Measurements from ENCODE around the gene PET100. TPM values are rescaled to one million over a fixed set of nuclear protein-coding genes. Genes with fewer than 3 reads are reported as not detected.
A peak's percentile ranks its signal among the peaks of the same experiment; 100 is the strongest.

The PET100 gene
- total and polyA plus RNA-seq, 10 of the 15 experiments (the other 5 are each of a cell fraction or from before 2014, with no cell fraction given): 47.0 to 462 (median 126) TPM

DNA sequence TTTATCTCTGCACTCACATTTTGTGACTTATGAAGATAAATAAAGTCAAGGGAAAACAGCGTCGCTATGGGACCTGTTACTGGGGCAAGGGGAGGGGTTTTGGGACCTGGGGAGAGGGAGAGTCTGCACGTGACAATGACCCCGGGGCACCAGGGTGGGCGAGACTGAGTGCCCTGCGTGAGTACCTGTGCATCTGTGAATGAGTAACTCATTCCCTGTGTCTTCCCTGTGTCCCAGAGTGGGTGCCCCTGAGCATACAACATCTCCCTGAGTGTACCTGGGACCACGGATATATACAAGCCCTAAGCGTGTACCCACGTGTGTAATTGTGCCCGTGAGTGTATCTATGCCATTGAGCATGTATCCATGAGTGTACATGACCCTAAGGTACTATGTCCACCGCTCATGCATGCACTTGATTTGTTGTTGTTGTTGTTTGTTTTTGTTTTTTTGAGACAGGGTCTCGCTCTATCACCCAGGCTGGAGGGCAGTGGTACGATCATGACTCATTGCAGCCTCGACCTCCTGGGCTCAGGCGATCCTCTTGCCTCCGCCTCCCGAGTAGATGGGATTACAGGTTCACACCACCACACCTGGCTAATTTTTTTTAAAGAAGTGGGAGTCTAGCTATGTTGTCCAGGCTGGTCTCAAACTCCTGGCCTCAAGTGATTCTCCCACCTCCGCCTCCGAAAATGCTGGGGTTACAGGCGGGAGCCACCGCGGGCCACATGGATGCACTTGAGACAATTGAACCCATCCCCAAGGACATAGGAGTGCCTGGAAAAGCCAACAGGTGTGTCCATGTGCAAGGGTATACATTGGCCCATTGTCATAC is 50.4 kb downstream of the PET100 start:
- BruUV-seq (replicated peaks): no TSS peak
- in situ Hi-C loops (cut with MboI) (loop anchor here (5.0 kb wide), 1 partner anchor 113 kb away; no protein-coding TSS in a partner anchor), intact Hi-C loops (cut with micrococcal nuclease; ENCODE audit: unreplicated experiment) (loop anchor here (1.0 to 10.0 kb wide), 4 partner anchors 112 to 295 kb away; partner anchors contain the start of gene MAP2K7)
- no peak for ATAC-seq
- WGBS (ENCODE audit: insufficient coverage, insufficient replicate concordance, low lambda C conversion rate, missing lambda C conversion rate): 43% methylated on average over 20 of the region's 22 CpGs
- no peaks in the 10 kb centered on the region for H3K27me3 ChIP-seq (replicated peaks in 1 of 2; ENCODE audit: control insufficient read depth in 2 of 2, insufficient read depth in 2 of 2, low read length in 1 of 2)
- H3K4me1 ChIP-seq (ENCODE audit: control insufficient read depth, insufficient read depth, low read length): peaks cover 44% of the 10 kb centered on the region
- H3K9ac ChIP-seq (ENCODE audit: control insufficient read depth, insufficient read depth, low read length): no peak overlapping the region; the same call in 1 of the 2 replicates
- peak overlapping the region; percentile 88 for H3K4me2 ChIP-seq (ENCODE audit: control insufficient read depth, insufficient read depth)
- no peaks in the 10 kb centered on the region; the same call in 2 of the 3 replicates for H3K9me3 ChIP-seq (replicated peaks; ENCODE audit: control insufficient read depth, insufficient read depth, low read length)
- no peak for DNase-seq (ENCODE audit: low read depth, low spot score)
- H3K27ac ChIP-seq (ENCODE audit: control insufficient read depth, insufficient read depth): no peak overlapping the region
- peak overlapping the region; percentile 85; the same call in 1 of the 2 replicates for H3K4me3 ChIP-seq
- H2AFZ ChIP-seq (ENCODE audit: control insufficient read depth, low read depth, low read length): peak overlapping the region; percentile 91
- H3K79me2 ChIP-seq (ENCODE audit: control insufficient read depth, insufficient read depth, low read length): peaks cover 23% of the 10 kb centered on the region
- H3K36me3 ChIP-seq (ENCODE audit: control insufficient read depth in 2 of 2, insufficient read depth in 2 of 2, low read length in 1 of 2): peaks cover 0 to 3% of the 10 kb centered on the region in 2 experiments; a peak in 2 of 4 replicates
- ChIA-PET POLR2A (interaction anchor here (1.4 to 1.9 kb wide), 2 partner anchors 19 to 120 kb away, joined by 9 to 10 read pairs; no protein-coding TSS in a partner anchor), CTCF (interaction anchor here (0.6 to 2.5 kb wide), 30 partner anchors 18 to 580 kb away, joined by 3 to 40 read pairs (median 5); partner anchors contain the start of genes CD209, MAP2K7, PET100 and SNAPC2), SMC1A (ENCODE audit: uncharacterized antibody, unreplicated experiment) (interaction anchor here (1.0 to 2.9 kb wide), 13 partner anchors 16 to 610 kb away, joined by 3 to 26 read pairs (median 3); partner anchors contain the start of genes FCER2 and ZNF557), RAD21 (ENCODE audit: unreplicated experiment) (interaction anchor here (0.8 to 1.7 kb wide), 14 partner anchors 19 to 577 kb away, joined by 3 to 23 read pairs (median 4); partner anchors contain the start of genes FCER2 and SNAPC2)
- no peaks in the 10 kb centered on the region for H4K20me1 ChIP-seq (ENCODE audit: control insufficient read depth, insufficient read depth)
- TF ChIP-seq, protein P1, sequence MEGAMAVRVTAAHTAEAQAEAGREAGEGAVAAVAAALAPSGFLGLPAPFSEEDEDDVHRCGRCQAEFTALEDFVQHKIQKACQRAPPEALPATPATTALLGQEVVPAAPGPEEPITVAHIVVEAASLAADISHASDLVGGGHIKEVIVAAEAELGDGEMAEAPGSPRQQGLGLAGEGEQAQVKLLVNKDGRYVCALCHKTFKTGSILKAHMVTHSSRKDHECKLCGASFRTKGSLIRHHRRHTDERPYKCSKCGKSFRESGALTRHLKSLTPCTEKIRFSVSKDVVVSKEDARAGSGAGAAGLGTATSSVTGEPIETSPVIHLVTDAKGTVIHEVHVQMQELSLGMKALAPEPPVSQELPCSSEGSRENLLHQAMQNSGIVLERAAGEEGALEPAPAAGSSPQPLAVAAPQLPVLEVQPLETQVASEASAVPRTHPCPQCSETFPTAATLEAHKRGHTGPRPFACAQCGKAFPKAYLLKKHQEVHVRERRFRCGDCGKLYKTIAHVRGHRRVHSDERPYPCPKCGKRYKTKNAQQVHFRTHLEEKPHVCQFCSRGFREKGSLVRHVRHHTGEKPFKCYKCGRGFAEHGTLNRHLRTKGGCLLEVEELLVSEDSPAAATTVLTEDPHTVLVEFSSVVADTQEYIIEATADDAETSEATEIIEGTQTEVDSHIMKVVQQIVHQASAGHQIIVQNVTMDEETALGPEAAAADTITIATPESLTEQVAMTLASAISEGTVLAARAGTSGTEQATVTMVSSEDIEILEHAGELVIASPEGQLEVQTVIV (IDR thresholded peaks at IDR 0.05; ENCODE audit: borderline replicate concordance, partially characterized antibody): no peak
- TF ChIP-seq BCL3 (IDR thresholded peaks at IDR 0.05; ENCODE audit: borderline replicate concordance, insufficient read depth, low read depth, low read length, poor library complexity, severe bottlenecking) (peak; percentile 60), ZNF207 (IDR thresholded peaks at IDR 0.05; ENCODE audit: borderline replicate concordance) (no peak), WRNIP1 (IDR thresholded peaks at IDR 0.05; ENCODE audit: borderline replicate concordance, low read depth, low read length) (0 out of 2 replicates have a peak, but pooled peaks have one; percentile 31)
- FAIRE-seq: no peak

All from GM12878 (cell line).